Left kidney (tissue), 2 donors: ENCODE data around the gene CYP2D6. TPM values are rescaled to one million over a fixed set of nuclear protein-coding genes. Genes with fewer than 3 reads are reported as not detected.

Experiments
- DNase-seq: peaks from one replicate; pipeline ENCODE4 v3.0.0-alpha.2; 2013
- polyA plus RNA-seq: library from polyadenylated mRNA; unstranded; fragments of 120-200 nt; gene quantifications from one replicate; pipeline ENCODE4 v1.2.1, GENCODE V29; 2013; ENCODE audit not compliant: insufficient read length

Gene CYP2D6
- polyA plus RNA-seq, 1 donor = 6.2 TPM

- DNase-seq = no peak
Measured at GRCh38 chr22:42084874-42085273, 45.7 kb downstream of the CYP2D6 start.

DNA sequence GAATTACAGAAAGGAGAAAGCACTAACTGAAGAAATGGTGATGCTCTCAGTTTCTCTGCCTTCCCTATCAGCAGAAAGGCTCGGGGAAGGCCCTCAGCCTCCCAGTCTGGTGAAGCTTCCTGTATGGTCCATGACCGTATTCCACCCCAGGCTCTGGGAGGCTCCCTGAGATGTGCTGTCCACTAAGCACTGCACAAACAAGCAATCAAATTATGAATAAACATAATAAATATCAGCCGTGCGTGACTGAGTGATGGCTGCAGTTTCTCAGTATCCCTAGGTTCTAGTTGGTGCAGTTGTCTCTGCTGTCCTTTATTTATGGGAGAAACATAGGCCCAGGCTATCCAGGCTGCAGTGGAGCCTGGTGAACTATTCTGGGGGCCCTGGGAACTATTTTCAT, 47.5 kb downstream of the CYP2D6 start:
- no peak for DNase-seq

DNA sequence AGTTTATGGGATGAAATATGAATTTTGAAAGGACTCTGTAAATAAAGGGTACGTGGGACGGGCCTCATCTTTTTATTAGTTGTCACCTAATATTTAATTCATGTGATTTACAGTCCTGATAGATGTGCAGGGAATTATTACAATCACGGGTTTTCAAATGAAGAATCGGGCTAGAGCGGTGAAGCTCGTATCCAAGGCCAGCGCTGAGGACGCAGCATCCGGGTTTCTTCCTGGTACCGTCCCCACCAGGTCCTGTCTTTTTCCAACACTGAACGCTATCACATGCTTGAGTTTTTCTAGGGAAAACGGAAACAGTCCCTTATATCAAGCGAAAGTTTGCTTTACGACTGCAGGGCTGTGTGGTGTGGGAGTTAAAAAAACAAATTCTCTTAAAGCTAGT, 50.3 kb downstream of the CYP2D6 start:
- DNase-seq = peak; percentile 38

DNA sequence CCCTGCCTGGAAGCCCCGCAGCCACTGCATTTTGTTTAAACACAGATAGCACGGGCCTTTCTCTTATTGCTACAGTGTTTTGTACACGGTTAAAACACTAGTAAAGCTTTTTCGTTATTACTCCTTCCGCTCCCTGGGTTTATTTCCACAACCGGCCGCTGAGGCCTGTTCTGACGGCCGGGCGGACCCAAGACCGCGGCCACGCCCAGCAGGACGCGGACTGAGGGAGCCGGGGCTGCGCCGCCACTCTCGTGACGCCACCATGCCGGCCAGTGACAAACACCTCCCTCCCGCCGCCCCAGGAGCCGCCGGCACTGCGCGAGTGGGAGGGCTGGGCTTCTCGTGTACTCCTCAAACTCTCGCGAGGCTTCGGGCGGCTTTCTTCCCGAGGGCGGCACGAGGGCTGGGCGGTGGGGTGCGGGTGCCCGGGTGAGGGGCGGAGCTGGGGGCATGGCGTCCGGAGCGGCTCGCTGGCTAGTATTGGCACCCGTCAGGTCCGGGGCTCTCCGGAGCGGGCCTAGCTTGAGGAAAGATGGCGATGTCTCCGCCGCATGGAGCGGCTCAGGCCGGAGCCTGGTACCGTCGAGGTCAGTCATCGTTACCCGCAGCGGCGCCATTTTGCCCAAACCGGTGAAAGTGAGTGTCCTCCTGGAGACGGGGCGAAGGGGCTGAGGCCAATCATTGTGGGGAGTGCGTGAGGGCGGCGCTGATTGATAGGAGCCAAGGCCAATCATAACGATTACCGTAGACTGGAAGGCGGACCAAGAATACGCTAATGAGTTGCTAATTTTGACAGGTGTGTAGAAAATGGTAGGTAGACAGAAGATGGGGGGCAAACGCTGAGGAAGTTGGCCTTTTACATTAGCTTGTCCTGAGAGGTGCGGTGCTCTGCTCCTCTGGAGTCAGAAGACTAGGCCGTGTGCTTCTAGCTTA, 51.0 kb downstream of the CYP2D6 start, which contains the start of gene SMDT1:
SMDT1 (plus strand) TSS at position 382 of the 933 bp plus-strand sequence; CDS start at position 451, 69 bp downstream.
- peak; percentile 97 for DNase-seq

DNA sequence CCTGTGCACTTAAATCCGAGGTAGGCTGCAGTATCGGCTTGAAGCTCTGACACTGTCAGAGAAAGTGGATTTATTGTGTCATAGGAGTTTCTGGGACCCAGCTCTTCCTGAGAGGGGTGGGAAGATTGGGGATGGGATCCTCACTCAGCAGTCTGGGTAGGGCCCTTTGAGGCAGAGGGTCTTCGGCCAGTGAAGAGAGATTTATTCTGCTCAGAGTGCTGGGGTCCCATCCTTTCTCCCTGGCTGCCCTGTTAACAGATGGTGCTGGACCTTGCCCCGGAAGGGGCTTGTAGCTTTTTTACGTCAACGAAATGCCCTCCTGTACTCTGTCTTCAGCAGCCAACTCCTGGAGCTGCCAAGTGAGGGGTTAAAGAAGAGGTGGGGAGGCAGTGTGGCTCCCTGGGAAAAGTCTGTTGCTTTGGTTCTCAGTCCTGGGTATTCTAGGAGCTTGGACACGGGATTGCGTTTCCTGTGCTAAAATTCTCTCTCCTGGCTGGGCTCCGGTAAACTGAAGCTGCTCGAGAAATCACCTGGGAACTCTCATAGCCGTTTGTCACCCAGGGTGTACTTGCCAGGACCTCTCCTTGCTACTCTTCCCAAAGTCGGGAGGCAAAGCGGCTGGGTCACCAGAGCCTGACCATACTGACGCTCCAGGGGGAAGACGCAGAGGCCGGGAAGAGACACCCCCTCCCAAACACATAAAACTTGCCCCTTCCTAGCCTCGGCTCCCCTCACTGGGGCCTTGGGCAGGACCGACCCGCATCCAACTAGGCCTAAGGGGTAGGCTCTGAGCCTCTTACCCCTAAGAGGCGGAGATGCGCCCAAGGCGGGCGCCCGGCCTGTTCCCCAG, 51.9 kb downstream of the CYP2D6 start:
- peak; percentile 37 for DNase-seq

DNA sequence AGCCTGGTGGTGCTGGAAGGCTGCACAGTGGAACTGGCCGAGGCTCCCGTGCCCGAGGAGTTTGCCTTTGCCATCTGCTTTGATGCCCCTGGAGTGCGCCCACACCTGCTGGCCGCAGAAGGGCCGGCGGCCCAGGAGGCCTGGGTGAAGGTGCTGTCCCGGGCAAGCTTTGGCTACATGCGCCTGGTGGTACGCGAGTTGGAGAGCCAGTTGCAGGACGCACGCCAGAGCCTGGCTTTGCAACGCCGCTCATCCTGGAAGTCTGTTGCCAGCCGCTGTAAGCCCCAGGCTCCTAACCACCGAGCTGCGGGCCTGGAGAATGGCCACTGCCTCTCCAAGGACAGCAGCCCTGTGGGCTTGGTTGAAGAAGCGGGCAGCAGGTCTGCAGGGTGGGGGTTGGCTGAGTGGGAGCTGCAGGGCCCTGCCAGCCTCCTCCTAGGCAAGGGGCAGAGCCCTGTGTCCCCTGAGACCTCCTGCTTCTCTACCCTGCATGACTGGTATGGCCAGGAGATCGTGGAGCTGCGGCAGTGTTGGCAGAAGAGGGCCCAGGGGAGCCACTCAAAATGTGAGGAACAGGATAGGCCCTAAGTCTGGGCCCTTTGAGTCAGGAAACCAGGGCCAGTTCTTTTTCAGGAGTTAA, 53.0 kb downstream of the CYP2D6 start:
- DNase-seq = no peak

DNA sequence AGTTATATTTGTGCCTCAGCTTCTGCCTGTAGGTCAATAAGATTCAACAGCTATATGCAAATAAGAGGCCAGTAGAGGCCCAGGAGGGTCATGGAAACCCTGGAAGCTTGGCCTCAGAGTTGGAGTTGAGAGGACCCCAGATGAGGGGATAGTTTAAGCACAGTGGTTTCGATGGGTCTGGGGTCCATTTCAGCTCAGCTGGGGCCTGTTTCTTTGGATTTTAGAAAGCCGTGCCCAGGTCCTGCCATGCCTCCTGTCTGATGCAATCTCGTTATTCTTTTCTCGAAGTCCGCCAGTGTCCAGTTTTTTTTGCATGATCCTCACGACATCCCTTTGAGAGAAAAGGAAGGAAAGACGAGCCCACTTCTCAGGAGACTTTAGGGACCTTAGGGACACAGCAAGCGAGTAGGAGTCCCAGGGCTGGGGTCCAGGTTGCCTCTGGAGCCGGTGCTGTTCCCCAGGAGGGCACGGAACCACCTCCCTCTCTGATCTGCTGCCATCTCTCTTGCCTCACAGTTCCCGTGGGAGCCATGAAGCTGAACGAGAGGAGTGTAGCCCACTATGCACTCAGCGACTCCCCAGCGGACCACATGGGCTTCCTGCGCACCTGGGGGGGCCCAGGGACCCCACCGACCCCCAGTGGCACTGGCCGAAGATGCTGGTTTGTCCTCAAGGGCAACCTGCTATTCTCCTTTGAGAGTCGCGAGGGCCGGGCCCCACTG, 53.7 kb downstream of the CYP2D6 start:
- DNase-seq = no peak

Other genes with a start within 250 kb of the CYP2D6 start
- gene SHISA8, start 215.7 kb downstream of the CYP2D6 start, polyA plus RNA-seq = 0.38 TPM
- 3.8 TPM for gene TNFRSF13C, start 204.0 kb downstream of the CYP2D6 start, polyA plus RNA-seq
- gene CENPM, start 183.7 kb downstream of the CYP2D6 start, polyA plus RNA-seq = 15.6 TPM
- 7.7 TPM for gene SEPTIN3, start 161.4 kb downstream of the CYP2D6 start, polyA plus RNA-seq
- 8.4 TPM for gene WBP2NL, start 132.0 kb downstream of the CYP2D6 start, polyA plus RNA-seq
- gene NAGA, start 60.0 kb downstream of the CYP2D6 start, polyA plus RNA-seq = 27.3 TPM
- gene PHETA2, start 56.6 kb downstream of the CYP2D6 start, polyA plus RNA-seq = 10.0 TPM
- 90.7 TPM for gene SMDT1, start 51.1 kb downstream of the CYP2D6 start, polyA plus RNA-seq
- gene NDUFA6, start 40.0 kb downstream of the CYP2D6 start, polyA plus RNA-seq = 112 TPM
- 29.7 TPM for gene TCF20, start 139.8 kb upstream of the CYP2D6 start, polyA plus RNA-seq